Measurements from ENCODE around the gene WDR35. TPM values are rescaled to one million over a fixed set of nuclear protein-coding genes. Genes with fewer than 3 reads are reported as not detected.

The WDR35 gene
- total and polyA plus RNA-seq, 2 donors (not counting 3 experiments of a cell fraction or from before 2014, with no cell fraction given) = 3.6 to 8.0 TPM

DNA sequence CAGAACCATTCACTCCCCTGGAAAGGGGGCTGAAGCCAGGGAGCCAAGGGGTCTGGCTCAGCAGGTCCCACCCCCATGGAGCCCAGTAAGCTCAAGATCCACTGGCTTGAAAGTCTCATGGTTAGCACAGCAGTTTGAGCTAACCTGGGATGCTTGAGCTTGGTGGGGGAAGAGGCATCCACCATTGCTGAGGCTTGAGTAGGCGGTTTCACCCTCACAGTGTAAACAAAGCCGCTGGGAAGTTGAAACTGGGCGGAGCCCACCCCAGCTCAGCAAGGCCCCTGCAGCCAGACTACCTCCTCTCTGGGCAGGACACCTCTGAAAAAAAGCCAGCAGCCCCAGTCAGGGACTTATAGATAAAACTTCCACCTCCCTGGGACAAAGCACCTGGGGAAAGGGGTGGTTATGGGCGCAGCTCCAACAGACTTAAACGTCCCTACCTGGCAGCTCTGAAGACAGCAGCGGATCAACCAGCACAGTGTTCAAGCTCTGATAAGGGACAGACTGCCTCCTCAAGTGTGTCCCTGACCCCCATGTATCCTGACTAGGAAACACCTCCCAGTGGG lies 73.4 kb downstream of the WDR35 start:
- Histone ChIP-seq H3K9me3 (replicated peaks; ENCODE audit: control insufficient read depth, insufficient read depth, low read length) (no peaks in the 10 kb centered on the region), H3K4me3 (replicated peaks in 1 of 3; ENCODE audit: insufficient read depth in 1 of 3, low read depth in 1 of 3, low read length in 3 of 3) (no peak overlapping the region), H3K27me3 (ENCODE audit: control insufficient read depth in 2 of 2, insufficient read depth in 2 of 2, low read length in 2 of 2) (no peaks in the 10 kb centered on the region), H3K4me1 (ENCODE audit: control insufficient read depth, extremely low read depth, insufficient read depth, low read length) (no peaks in the 10 kb centered on the region), H3K79me2 (ENCODE audit: control insufficient read depth, insufficient read depth, low read length) (no peaks in the 10 kb centered on the region), H4K20me1 (replicated peaks; ENCODE audit: control insufficient read depth, extremely low read depth, insufficient read depth, low read length) (no peaks in the 10 kb centered on the region), H3K36me3 (ENCODE audit: control insufficient read depth in 2 of 2, extremely low read depth in 1 of 2, insufficient read depth in 2 of 2, low read length in 2 of 2) (no peaks in the 10 kb centered on the region), H3K9ac (replicated peaks; ENCODE audit: extremely low read depth, insufficient read depth, low read length) (no peak overlapping the region), H3K4me2 (ENCODE audit: insufficient read depth, low read length) (no peak overlapping the region), H2AFZ (ENCODE audit: low read depth, low read length) (no peak overlapping the region), H3K27ac (ENCODE audit: insufficient read depth, low read depth, low read length) (no peak overlapping the region), H3K9me1 (replicated peaks; ENCODE audit: control insufficient read depth, extremely low read depth, insufficient read depth, low read length) (no peaks in the 10 kb centered on the region)
- FAIRE-seq = no peak
- TF ChIP-seq FOS (IDR thresholded peaks at IDR 0.05; ENCODE audit: borderline replicate concordance, insufficient read depth, low read length) (no peak), POLR2A (IDR thresholded peaks at IDR 0.05; ENCODE audit: low read depth, low read length) (no peak), GATA2 (IDR thresholded peaks at IDR 0.05; ENCODE audit: insufficient read depth, insufficient read length, low read depth, low read length) (no peak), EZH2 (IDR thresholded peaks at IDR 0.05; ENCODE audit: borderline replicate concordance, low read depth, low read length, severe bottlenecking) (no peak), JUN (IDR thresholded peaks at IDR 0.05; ENCODE audit: borderline replicate concordance, insufficient read depth, insufficient read length, low read depth) (no peak), POLR2AphosphoS5 (IDR thresholded peaks at IDR 0.05; ENCODE audit: insufficient read depth, low read depth, low read length) (no peak), MYC (IDR thresholded peaks at IDR 0.05; ENCODE audit: low read depth, low read length) (no peak)
- TF ChIP-seq, protein P1, sequence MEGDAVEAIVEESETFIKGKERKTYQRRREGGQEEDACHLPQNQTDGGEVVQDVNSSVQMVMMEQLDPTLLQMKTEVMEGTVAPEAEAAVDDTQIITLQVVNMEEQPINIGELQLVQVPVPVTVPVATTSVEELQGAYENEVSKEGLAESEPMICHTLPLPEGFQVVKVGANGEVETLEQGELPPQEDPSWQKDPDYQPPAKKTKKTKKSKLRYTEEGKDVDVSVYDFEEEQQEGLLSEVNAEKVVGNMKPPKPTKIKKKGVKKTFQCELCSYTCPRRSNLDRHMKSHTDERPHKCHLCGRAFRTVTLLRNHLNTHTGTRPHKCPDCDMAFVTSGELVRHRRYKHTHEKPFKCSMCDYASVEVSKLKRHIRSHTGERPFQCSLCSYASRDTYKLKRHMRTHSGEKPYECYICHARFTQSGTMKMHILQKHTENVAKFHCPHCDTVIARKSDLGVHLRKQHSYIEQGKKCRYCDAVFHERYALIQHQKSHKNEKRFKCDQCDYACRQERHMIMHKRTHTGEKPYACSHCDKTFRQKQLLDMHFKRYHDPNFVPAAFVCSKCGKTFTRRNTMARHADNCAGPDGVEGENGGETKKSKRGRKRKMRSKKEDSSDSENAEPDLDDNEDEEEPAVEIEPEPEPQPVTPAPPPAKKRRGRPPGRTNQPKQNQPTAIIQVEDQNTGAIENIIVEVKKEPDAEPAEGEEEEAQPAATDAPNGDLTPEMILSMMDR (IDR thresholded peaks at IDR 0.05; ENCODE audit: extremely low read depth in 1 of 2, insufficient read depth in 1 of 2, low read depth in 1 of 2, low read length in 2 of 2) = no peak
- TF ChIP-seq, protein P2, sequence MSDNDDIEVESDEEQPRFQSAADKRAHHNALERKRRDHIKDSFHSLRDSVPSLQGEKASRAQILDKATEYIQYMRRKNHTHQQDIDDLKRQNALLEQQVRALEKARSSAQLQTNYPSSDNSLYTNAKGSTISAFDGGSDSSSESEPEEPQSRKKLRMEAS (IDR thresholded peaks at IDR 0.05; ENCODE audit: insufficient read depth, insufficient read length) = no peak
- CTCF ChIA-PET = interaction anchor here (0.8 to 1.5 kb wide), 2 partner anchors 39 to 99 kb away, joined by 3 read pairs; no protein-coding TSS in a partner anchor
- DNase-seq (ENCODE audit: low read depth, low spot score) = no peak
- intact Hi-C loops (cut with micrococcal nuclease) = no loop called here
- POLR2A ChIA-PET = no interaction called here
- BruUV-seq (replicated peaks) = no TSS peak
- dilution Hi-C loops (cut with MboI; ENCODE audit: extremely low pct_ligation_motif_present, low sequenced_read_pairs) = no loop called here
